NOMO-1 treated with DMSO at 0.1 percent for 48 hours (cell line): ENCODE results near the gene ELP6.
"Not testable (repeated sequence)": the region's sequence is repeated elsewhere in the genome, so short reads cannot be mapped to it uniquely, and the experiment has no call there.

Source experiments
- DNase-seq: peaks from one replicate; lab custom pipeline; 2025; ENCODE audit not compliant: unreplicated experiment; lab: John Stamatoyannopoulos, UW

ELP6 gene

DNA sequence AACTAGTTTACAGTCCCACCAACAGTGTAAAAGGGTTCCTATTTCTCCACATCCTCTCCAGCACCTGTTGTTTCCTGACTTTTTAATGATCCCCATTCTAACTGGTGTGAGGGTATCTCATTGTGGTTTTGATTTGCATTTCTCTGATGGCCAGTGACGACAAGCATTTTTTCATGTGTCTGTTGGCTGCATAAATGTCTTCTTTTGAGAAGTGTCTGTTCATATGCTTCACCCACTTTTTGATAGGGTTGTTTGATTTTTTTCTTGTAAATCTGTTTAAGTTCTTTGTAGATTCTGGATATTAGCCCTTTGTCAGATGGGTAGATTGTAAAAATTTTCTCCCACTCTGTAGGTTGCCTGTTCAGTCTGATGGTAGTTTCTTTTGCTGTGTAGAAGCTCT lies 45.2 kb downstream of the ELP6 start:
- DNase-seq = not testable (repeated sequence)

DNA sequence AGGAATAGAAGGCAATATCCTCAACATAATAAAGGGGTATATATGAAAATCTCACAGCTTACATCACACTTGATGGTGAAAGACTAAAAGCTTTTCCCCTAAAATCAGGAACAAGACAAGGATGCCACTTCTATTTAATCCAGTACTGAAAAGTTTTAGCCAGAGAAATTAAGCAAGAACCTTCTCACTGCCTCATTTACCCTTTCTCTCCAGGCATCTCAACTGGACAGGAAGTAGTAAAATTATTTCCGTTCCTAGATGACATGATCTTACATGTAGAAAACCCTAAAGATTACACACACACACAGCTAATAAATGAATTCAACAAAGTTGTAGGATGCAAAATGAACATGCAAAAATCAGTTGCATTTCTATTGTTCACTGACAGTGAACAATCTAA lies 48.9 kb downstream of the ELP6 start:
- DNase-seq = peak; percentile 95

DNA sequence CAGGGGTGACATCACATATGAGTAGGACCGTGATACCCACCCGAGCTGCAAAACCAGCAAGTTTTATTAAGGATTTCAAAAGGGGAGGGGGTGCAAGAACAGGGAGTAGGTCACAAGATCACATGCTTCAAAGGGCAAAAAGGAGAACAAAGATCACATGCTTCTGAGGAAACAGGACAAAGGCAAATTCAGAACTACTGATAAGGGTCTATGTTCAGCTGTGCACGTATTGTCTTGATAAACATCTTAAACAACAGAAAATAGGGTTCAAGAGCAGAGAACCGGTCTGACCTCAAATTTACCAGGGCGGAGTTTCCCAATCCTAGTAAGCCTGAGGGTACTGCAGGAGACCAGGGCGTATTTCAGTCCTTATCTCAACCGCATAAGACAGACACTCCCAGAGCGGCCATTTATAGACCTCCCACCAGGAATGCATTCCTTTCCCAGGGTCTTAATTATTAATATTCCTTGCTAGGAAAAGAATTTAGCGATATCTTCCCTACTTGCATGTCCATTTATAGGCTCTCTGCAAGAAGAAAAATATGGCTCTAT lies 53.9 kb downstream of the ELP6 start:
- not testable (repeated sequence) for DNase-seq

DNA sequence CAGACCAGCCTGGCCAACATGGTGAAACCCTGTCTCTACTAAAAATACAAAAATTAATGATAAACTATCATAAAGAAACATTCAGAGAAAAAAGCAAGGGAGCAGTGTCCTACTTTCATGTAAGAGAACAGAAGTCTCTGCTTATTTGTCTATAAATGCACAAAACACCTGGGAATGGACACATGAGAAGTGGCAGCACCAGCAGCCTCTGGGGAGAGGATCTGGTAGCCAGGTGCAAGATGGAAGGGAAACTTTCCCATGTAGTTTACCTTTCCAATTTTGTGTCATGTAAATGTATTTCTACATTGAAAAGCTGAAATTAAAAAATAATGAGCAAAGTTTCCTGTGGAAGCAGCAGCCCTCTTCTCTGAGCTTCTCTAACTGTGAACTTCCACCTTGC lies 56.5 kb downstream of the ELP6 start:
- no peak for DNase-seq

DNA sequence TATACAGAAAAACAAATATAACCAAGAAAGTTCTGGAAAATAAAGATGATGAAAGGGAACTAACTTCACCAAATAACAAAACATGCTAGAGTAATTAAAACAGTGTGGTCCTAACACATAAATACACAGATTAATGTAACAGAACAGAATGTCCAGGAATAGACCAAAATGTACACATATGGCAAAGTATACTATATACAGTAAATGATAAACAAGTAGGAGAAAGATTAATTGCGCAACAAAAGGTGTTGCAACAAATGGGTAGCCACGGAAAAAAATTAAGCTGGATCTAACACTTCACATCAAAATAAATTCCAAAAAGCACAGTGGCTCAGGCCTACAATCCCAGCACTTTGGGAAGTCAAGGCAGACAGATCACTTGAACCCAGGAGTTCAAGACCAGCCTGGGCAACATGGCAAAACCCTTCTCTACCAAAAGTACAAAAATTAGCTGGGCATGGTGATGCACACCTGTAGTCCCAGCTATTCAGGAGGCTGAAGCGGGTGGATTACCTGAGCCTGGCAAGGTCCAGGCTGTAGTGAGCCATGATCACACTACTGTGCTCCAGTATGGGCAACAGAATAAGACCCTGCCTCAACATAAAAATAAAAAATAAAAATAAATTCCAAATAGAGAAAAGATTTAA lies 57.6 kb downstream of the ELP6 start:
- peak; percentile 10 for DNase-seq

DNA sequence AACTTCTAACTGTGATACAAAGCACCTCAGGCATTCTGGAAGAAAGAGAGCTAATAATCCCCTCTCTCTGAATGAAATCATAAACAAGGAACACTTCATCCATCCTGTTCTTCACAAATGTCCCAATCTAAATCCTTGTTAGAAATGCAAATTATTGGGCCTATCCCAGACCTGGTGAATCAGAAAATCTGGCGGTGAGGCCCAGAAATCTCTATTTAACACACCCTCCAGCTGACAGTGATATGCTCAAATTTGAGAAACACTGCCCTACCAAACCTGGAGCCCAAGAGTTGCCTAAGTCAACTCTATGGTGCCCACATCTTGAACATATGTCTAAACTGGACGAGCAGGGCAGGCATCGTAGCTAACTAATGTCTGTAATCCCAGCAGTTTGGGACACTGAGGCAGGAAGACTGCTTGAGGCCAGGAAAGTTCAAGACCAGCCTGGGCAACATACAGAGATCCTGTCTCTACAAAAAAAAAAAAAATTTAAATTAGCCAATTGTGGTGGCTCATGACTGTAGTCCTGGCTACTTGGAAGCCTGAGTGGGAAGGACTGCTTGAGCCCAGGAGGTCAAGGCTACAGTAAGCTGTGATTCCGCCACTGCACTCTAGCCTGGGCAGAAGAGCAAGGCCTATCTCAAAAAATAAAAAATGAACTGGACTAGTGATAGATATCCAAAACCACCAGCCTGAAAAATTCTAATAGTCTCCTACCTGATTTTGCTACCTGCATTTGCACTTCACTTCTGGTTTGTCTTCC lies 60.9 kb downstream of the ELP6 start:
- DNase-seq = no peak
